Natural killer cell (primary cell): ENCODE results near the gene HES3. TPM values are rescaled to one million over a fixed set of nuclear protein-coding genes. Genes with fewer than 3 reads are reported as not detected.
A peak's percentile ranks its signal among the peaks of the same experiment; 100 is the strongest.

Source experiments
- ATAC-seq, 3 donors: fragments of 150-1000 bp in 2 of 3; fragments of 200-7000 bp in 1 of 3; cut with Tn5 transposase; 1 replicate in 1 of 3; 2 replicates in 2 of 3; pipeline ENCODE4 v1.10.0; 2021; ENCODE audit warnings: mild to moderate bottlenecking in 2 of 3, moderate library complexity in 2 of 3
- DNase-seq, 2 donors: peaks; one replicate each; pipeline versions ENCODE4 v3.0.0 to v3.0.0-alpha.2; 2013 to 2021; ENCODE audit warnings: mixed read lengths in 1 of 2
- H3K27ac ChIP-seq: one replicate; pipeline ENCODE4 v1.5.1; 2013; ENCODE audit warnings: mild to moderate bottlenecking, low read length
- H3K27me3 ChIP-seq: one replicate; pipeline ENCODE4 v1.6.1; 2013; ENCODE audit warnings: low read length; ENCODE audit not compliant: control insufficient read depth, insufficient read depth
- H3K36me3 ChIP-seq: one replicate; pipeline ENCODE4 v1.6.1; 2013; ENCODE audit warnings: low read length; ENCODE audit not compliant: control insufficient read depth, insufficient read depth
- H3K4me1 ChIP-seq: one replicate; pipeline ENCODE4 v1.6.1; 2013; ENCODE audit warnings: low read length; ENCODE audit not compliant: control insufficient read depth, insufficient read depth
- H3K4me3 ChIP-seq: one replicate; pipeline ENCODE4 v1.5.1; 2013; ENCODE audit warnings: low read length
- H3K9me3 ChIP-seq: one replicate; pipeline ENCODE4 v1.6.1; 2013; ENCODE audit warnings: low read length; ENCODE audit not compliant: control insufficient read depth, insufficient read depth
- H3K27ac Mint-ChIP-seq, 2 donors: one replicate each; pipeline ENCODE4 v1.8.0; 2022; ENCODE audit warnings: mild to moderate bottlenecking in 2 of 2, mixed read lengths in 2 of 2, moderate library complexity in 1 of 2
- H3K27me3 Mint-ChIP-seq, 2 donors: one replicate each; pipeline ENCODE4 v1.8.0; 2022; ENCODE audit warnings: low read depth in 2 of 2, mixed read lengths in 2 of 2
- H3K36me3 Mint-ChIP-seq: one replicate; pipeline ENCODE4 v1.8.0; 2022; ENCODE audit warnings: mixed read lengths
- H3K4me1 Mint-ChIP-seq, 2 donors: one replicate each; pipeline ENCODE4 v1.8.0; 2022; ENCODE audit warnings: mixed read lengths in 2 of 2
- H3K4me3 Mint-ChIP-seq: one replicate; pipeline ENCODE4 v1.8.0; 2022; ENCODE audit warnings: mild to moderate bottlenecking, moderate library complexity, mixed read lengths
- H3K9me3 Mint-ChIP-seq, 2 donors: one replicate each; pipeline ENCODE4 v1.8.0; 2022; ENCODE audit warnings: mixed read lengths in 2 of 2
- WGBS: methylation state at CpG from one replicate; pipeline ENCODE4 v1.1.7; 2013; ENCODE audit warnings: missing lambda C conversion rate; ENCODE audit not compliant: insufficient coverage; 5-methylcytosine and 5-hydroxymethylcytosine counted together
- intact Hi-C: fragments of 100-400 bp; cut with micrococcal nuclease; formaldehyde crosslinking; loops from one replicate; pipeline ENCODE4 v1.14.2; 2022
- total RNA-seq, 4 donors: library from RNA; stranded (reverse); fragments of 120-200 nt in 1 of 4; gene quantifications; one replicate each; pipeline versions ENCODE4 v1.2.3 to v1.2.4, GENCODE V29; 2013 to 2022
- TF ChIP-seq, protein P1 (sequence below): fragments of 200-600 bp; IDR thresholded peaks from one replicate; pipeline ENCODE4 v1.8.0; 2022; ENCODE audit warnings: antibody characterized with exemption

The HES3 gene
- total RNA-seq, 3 donors from 2014 or later (not counting 1 experiment from before 2014, with no cell fraction given): not detected

DNA sequence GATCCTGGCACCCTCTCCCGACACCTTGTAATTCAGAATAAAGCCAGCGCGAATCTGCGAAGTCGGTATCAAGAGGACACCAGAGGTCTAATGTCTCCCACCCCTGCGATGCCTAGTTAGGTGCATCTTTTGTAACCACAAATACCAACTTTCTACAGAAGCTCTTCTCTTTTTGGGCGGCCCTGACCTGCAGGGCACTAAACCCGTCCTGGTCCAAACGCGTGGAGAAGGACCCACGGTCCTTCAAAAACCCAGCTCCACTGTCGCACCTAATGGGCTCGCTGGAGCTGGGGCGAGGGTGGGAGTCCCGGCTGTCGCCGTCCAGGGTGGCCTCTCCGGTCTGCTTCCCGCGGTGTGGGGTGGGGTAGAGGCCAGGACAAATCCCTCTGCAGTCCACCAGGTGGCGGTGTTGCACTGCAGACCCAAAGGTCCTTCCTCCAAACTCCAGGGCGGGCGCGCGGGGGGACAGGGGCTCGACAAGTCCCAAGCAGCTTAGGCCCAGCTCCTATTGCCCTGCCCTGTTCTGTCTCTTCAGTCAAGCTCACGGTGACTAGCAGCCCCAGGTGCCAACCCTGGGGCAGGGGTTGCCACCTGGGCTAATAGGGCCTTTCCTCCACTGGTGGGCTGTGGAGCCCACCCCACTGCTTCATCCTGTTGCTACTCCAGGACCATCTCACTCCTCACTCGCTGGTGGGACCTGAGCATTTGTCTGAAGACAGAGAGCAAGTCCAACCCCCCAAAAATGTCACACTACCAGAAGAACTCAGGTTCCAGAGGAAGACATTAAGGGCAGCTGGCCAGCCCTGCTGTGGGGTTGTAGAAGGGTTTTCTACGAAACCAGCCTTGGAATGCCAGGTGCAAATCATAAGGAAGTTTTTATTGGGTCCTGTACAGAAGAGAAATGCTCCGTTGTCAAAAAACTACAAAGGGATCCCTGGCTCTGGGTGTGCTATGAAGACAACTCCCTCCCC lies 2.8 kb downstream of the HES3 start:
- WGBS: 10% methylated on average over 30 of the region's 30 CpGs
- TF ChIP-seq, protein P1, sequence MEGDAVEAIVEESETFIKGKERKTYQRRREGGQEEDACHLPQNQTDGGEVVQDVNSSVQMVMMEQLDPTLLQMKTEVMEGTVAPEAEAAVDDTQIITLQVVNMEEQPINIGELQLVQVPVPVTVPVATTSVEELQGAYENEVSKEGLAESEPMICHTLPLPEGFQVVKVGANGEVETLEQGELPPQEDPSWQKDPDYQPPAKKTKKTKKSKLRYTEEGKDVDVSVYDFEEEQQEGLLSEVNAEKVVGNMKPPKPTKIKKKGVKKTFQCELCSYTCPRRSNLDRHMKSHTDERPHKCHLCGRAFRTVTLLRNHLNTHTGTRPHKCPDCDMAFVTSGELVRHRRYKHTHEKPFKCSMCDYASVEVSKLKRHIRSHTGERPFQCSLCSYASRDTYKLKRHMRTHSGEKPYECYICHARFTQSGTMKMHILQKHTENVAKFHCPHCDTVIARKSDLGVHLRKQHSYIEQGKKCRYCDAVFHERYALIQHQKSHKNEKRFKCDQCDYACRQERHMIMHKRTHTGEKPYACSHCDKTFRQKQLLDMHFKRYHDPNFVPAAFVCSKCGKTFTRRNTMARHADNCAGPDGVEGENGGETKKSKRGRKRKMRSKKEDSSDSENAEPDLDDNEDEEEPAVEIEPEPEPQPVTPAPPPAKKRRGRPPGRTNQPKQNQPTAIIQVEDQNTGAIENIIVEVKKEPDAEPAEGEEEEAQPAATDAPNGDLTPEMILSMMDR: peak; percentile 95
- DNase-seq (peak; percentile 78 to 91), ATAC-seq (peak; percentile 70 to 73 (median 71))
- Mint-ChIP-seq H3K4me1 (peaks cover 0 to 8% of the 10 kb centered on the region in 2 donors), H3K9me3 (no peaks in the 10 kb centered on the region), H3K36me3 (no peaks in the 10 kb centered on the region), H3K27me3 (peaks cover 11 to 33% of the 10 kb centered on the region in 2 donors), H3K27ac (no peak overlapping the region), H3K4me3 (peak overlapping the region; percentile 17)
- H3K9me3 ChIP-seq: no peaks in the 10 kb centered on the region
- no peak overlapping the region for H3K4me3 ChIP-seq
- peaks cover 45% of the 10 kb centered on the region for H3K27me3 ChIP-seq
- intact Hi-C loops: loop anchor here (1.0 to 5.0 kb wide), 3 partner anchors 51 to 158 kb away; no protein-coding TSS in a partner anchor
- H3K36me3 ChIP-seq: no peaks in the 10 kb centered on the region
- H3K27ac ChIP-seq: no peak overlapping the region
- H3K4me1 ChIP-seq: peaks cover 31% of the 10 kb centered on the region

DNA sequence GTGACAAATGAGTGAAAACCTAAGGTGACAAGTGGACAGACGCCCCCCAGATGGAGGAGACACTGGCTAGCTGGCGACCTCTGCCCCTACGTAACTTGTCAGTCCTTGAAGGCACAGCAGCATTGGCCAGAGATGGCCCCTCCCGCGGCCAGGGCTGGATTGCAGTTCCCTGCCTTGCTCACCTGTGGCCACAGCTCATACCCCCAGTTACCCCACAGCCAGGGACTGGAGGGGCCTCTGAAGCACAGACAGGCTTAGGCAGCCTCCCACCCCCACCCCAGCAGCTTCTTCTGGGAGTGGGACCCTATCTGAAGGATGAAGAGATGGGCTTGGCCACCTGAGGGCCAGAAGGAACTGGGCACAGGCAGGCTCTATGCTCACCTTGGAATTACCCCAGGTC lies 3.7 kb downstream of the HES3 start:
- DNase-seq (no peak), ATAC-seq (no peak)
- H3K27ac ChIP-seq: no peak overlapping the region
- Mint-ChIP-seq H3K4me1 (peaks cover 0 to 8% of the 10 kb centered on the region in 2 donors), H3K27me3 (peaks cover 11 to 33% of the 10 kb centered on the region in 2 donors), H3K36me3 (no peaks in the 10 kb centered on the region), H3K4me3 (no peak overlapping the region), H3K27ac (no peak overlapping the region), H3K9me3 (no peaks in the 10 kb centered on the region)
- WGBS: 84% methylated on average over 5 of the region's 5 CpGs
- H3K36me3 ChIP-seq: no peaks in the 10 kb centered on the region
- H3K4me1 ChIP-seq: peaks cover 31% of the 10 kb centered on the region
- H3K27me3 ChIP-seq: peaks cover 45% of the 10 kb centered on the region
- intact Hi-C loops: loop anchor here (5.0 kb wide), 1 partner anchor 50 kb away; no protein-coding TSS in a partner anchor
- no peaks in the 10 kb centered on the region for H3K9me3 ChIP-seq
- TF ChIP-seq, protein P1: no peak
- H3K4me3 ChIP-seq: no peak overlapping the region

DNA sequence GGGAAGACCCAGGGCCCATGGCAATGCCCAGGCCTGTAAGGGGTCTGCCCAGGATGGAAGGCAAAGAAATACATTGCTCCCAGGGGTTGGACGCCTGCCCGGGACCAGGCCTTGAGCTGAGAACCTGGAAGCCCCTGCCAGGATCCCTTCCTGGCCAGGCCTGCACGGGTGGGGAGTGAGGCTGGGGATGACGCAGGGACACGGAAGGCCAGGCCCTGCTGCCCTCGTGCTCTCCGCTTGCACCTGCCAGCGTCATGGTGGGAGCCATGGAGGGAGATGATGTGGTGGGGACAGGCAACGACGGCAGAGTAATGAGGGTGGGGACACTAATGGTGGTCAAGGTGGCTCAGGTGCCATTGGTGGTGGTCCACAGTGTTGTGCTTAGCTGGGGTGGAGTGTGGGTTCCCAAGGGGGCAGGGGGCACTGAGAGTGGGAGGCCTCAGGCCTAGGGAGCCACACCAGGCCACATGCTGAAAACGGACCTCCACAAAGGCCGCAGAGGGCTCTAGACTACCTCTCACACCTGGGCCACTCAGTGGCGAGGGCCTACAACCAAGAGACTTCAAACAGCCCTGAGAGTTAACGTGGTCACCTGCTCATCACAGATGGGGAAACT lies 4.3 kb downstream of the HES3 start:
- WGBS: 91% methylated on average over 14 of the region's 14 CpGs
- Histone ChIP-seq H3K27ac (no peak overlapping the region), H3K36me3 (no peaks in the 10 kb centered on the region), H3K4me1 (peaks cover 31% of the 10 kb centered on the region), H3K4me3 (no peak overlapping the region), H3K9me3 (no peaks in the 10 kb centered on the region), H3K27me3 (peaks cover 39% of the 10 kb centered on the region)
- no peak for ATAC-seq
- peak overlapping the region; percentile 25 for H3K4me3 Mint-ChIP-seq
- H3K9me3 Mint-ChIP-seq: no peaks in the 10 kb centered on the region
- peaks cover 11 to 30% of the 10 kb centered on the region in 2 donors for H3K27me3 Mint-ChIP-seq
- intact Hi-C loops: loop anchor here (5.0 kb wide), 1 partner anchor 49 kb away; no protein-coding TSS in a partner anchor
- H3K27ac Mint-ChIP-seq: no peak overlapping the region
- no peak for DNase-seq
- TF ChIP-seq, protein P1: no peak
- peaks cover 0 to 8% of the 10 kb centered on the region in 2 donors for H3K4me1 Mint-ChIP-seq
- H3K36me3 Mint-ChIP-seq: no peaks in the 10 kb centered on the region
